Fibroblast of the aortic adventitia (primary cell): ENCODE results near the gene FLT1. TPM values are rescaled to one million over a fixed set of nuclear protein-coding genes. Genes with fewer than 3 reads are reported as not detected.

ENCODE experiments used
- DNase-seq: peaks from one replicate; pipeline ENCODE4 v3.0.0-alpha.2; 2010; ENCODE audit warnings: low read depth
- H3K4me3 ChIP-seq: 2 replicates; pipeline ENCODE4 v1.5.1; 2011; ENCODE audit warnings: low read depth, mild to moderate bottlenecking, control low read depth, low read length, moderate library complexity
- CTCF ChIP-seq: IDR thresholded peaks from 2 replicates; pipeline ENCODE4 v1.5.1; 2011; ENCODE audit warnings: mild to moderate bottlenecking, low read length, control low read depth, inconsistent platforms; ENCODE audit not compliant: insufficient read depth
- total RNA-seq: library from RNA; depleted of rRNA; stranded (reverse); fragments of >200 nt; gene quantifications from 2 replicates; pipeline ENCODE4 v1.2.3, GENCODE V29; 2012; ENCODE audit warnings: low replicate concordance

The FLT1 gene
- total RNA-seq, 1 donor: 0.36 TPM

GRCh38 chr13:28385362-28385761 is 109.6 kb downstream of the FLT1 start:
- H3K4me3 ChIP-seq: no peak overlapping the region
- no peak for TF ChIP-seq CTCF

GRCh38 chr13:28384789-28385188 is 110.1 kb downstream of the FLT1 start:
- DNase-seq: no peak
- no peak for TF ChIP-seq CTCF
- no peak overlapping the region for H3K4me3 ChIP-seq

More at GRCh38 chr13:28385362-28385761, 109.6 kb downstream of the FLT1 start:
- no peak for DNase-seq

- TF ChIP-seq CTCF: no peak
- no peak overlapping the region for H3K4me3 ChIP-seq
- no peak for DNase-seq
Measured at GRCh38 chr13:28380319-28380718, 114.6 kb downstream of the FLT1 start.

- no peak overlapping the region for H3K4me3 ChIP-seq
- no peak for TF ChIP-seq CTCF
- no peak for DNase-seq
Measured at GRCh38 chr13:28379371-28380083, 115.4 kb downstream of the FLT1 start.

- DNase-seq: no peak
- no peak for TF ChIP-seq CTCF
- no peak overlapping the region for H3K4me3 ChIP-seq
Measured at GRCh38 chr13:28376604-28377003, 118.3 kb downstream of the FLT1 start.

GRCh38 chr13:28375250-28375930 is 119.5 kb downstream of the FLT1 start:
- H3K4me3 ChIP-seq: no peak overlapping the region
- TF ChIP-seq CTCF: no peak
- no peak for DNase-seq
